K562 (cell line): ENCODE data around the gene CRK. TPM values are rescaled to one million over a fixed set of nuclear protein-coding genes. Genes with fewer than 3 reads are reported as not detected.
A peak's percentile ranks its signal among the peaks of the same experiment; 100 is the strongest.

Experiments used
- ATAC-seq: fragments of 200-7000 bp; cut with Tn5 transposase; 3 replicates; pipeline ENCODE4 v1.9.1; 2020; ENCODE audit warnings: moderate library complexity
- BruUV-seq: library from RNA; stranded (reverse); fragments of 400-500 nt; replicated peaks from 2 replicates; lab custom pipeline; 2021; lab: Mats Ljungman, UMichigan
- CTCF ChIA-PET: fragments of 300-600 bp; formaldehyde crosslinking; extraction: SDS; loops from one replicate; lab custom pipeline; 2021; ENCODE audit warnings: low intra/inter-chr PET ratio; lab: Yijun Ruan, JAX
- POLR2A ChIA-PET: fragments of 300-600, 350-650 bp; sonication (Branson Sonifier 250); formaldehyde crosslinking; extraction: SDS; loops from one replicate; lab custom pipeline; 2021; ENCODE audit warnings: antibody characterized with exemption, inconsistent platforms; lab: Yijun Ruan, JAX
- DNase-seq, 4 experiments: peaks; one replicate each; pipeline versions ENCODE4 v3.0.0 to v3.0.0-alpha.2; 2011 to 2018; ENCODE audit warnings: low spot score in 3 of 4, mixed read lengths in 3 of 4; ENCODE audit errors: extremely low read depth in 1 of 4
- FAIRE-seq: peaks from 2 replicates; lab custom pipeline; 2011; peaks lifted over from hg19 to GRCh38; lab: Jason Lieb, UNC
- H2AFZ ChIP-seq: 2 replicates; pipeline ENCODE4 v1.6.0; 2011; ENCODE audit warnings: low read depth, low read length, control low read depth, inconsistent platforms
- H3K27ac ChIP-seq: fragments of 200-600 bp; 3 replicates; pipeline ENCODE4 v1.8.0; 2011; ENCODE audit warnings: low read depth, mild to moderate bottlenecking, control low read depth, inconsistent platforms, low read length, moderate library complexity, mixed read lengths; ENCODE audit errors: extremely low read depth
- H3K27me3 ChIP-seq, 2 experiments: fragments of 300-600 bp in 1 of 2; 2 replicates in 1 of 2; 3 replicates in 1 of 2; pipeline versions ENCODE4 v1.6.0 to v1.8.0; 2011; ENCODE audit warnings: inconsistent platforms in 2 of 2, low read length in 2 of 2, mild to moderate bottlenecking in 1 of 2, mixed read lengths in 1 of 2, moderate library complexity in 1 of 2; ENCODE audit not compliant: control insufficient read depth in 2 of 2, insufficient read depth in 2 of 2
- H3K36me3 ChIP-seq: fragments of 300-600 bp; 3 replicates; pipeline ENCODE4 v1.8.0; 2011; ENCODE audit warnings: mild to moderate bottlenecking, low read length, inconsistent platforms; ENCODE audit not compliant: control insufficient read depth, insufficient read depth
- H3K4me1 ChIP-seq, 2 experiments: fragments of 200-600 bp in 1 of 2; replicated peaks in 1 of 2; 2 replicates in 1 of 2; 3 replicates in 1 of 2; pipeline versions ENCODE4 v1.5.1 to v1.8.0; 2011; ENCODE audit warnings: inconsistent platforms in 2 of 2, low read length in 2 of 2, mild to moderate bottlenecking in 1 of 2, mixed read lengths in 1 of 2, moderate library complexity in 1 of 2; ENCODE audit not compliant: control insufficient read depth in 2 of 2, insufficient read depth in 2 of 2
- H3K4me2 ChIP-seq: 2 replicates; pipeline ENCODE4 v1.6.1; 2011; ENCODE audit warnings: low read length, control low read depth, inconsistent platforms, mixed read lengths; ENCODE audit not compliant: insufficient read depth
- H3K4me3 ChIP-seq: fragments of 200-600 bp; sonication (generic), shearing (Covaris generic); 2 replicates; pipeline ENCODE4 v1.5.1; 2016; ENCODE audit warnings: control low read depth, inconsistent platforms
- H3K79me2 ChIP-seq: fragments of 200-600 bp; 3 replicates; pipeline ENCODE4 v1.8.0; 2011; ENCODE audit warnings: low read length, inconsistent platforms; ENCODE audit not compliant: control insufficient read depth, insufficient read depth
- H3K9ac ChIP-seq, 2 experiments: 2 replicates each; pipeline versions ENCODE4 v1.6.0 to v1.6.1; 2011; ENCODE audit warnings: low read depth in 2 of 2, low read length in 2 of 2, control low read depth in 1 of 2, inconsistent platforms in 1 of 2, mild to moderate bottlenecking in 1 of 2, mixed read lengths in 1 of 2; ENCODE audit not compliant: insufficient read depth in 1 of 2
- H3K9me1 ChIP-seq: one replicate; pipeline ENCODE4 v1.6.0; 2011; ENCODE audit warnings: inconsistent platforms, mild to moderate bottlenecking, low read length, moderate library complexity; ENCODE audit not compliant: control insufficient read depth, insufficient read depth
- H3K9me3 ChIP-seq: replicated peaks from 2 replicates; pipeline ENCODE4 v1.5.1; 2011; ENCODE audit warnings: low read depth, low read length, inconsistent platforms; ENCODE audit not compliant: control insufficient read depth, insufficient read depth
- H4K20me1 ChIP-seq: replicated peaks from 2 replicates; pipeline ENCODE4 v1.6.1; 2011; ENCODE audit warnings: low read length, inconsistent platforms, mixed read lengths; ENCODE audit not compliant: control insufficient read depth, insufficient read depth
- CBFA2T3 ChIP-seq: fragments of 450-650 bp; IDR thresholded peaks from 2 replicates; pipeline ENCODE4 v1.6.1; 2017
- HINFP ChIP-seq: fragments of 450-650 bp; conservative IDR thresholded peaks from 2 replicates; pipeline ENCODE4 v1.6.1; 2016; ENCODE audit warnings: missing genetic modification characterization, low read depth, mild to moderate bottlenecking, control low read depth, missing compliant biosample characterization
- KAT2B ChIP-seq: IDR thresholded peaks from one replicate; pipeline ENCODE4 v1.6.1; 2012; ENCODE audit warnings: low read depth, mild to moderate bottlenecking, control low read depth, inconsistent platforms, low read length, moderate library complexity
- POLR2G ChIP-seq: fragments of 200-400 bp; formaldehyde crosslinking; IDR thresholded peaks from 2 replicates; pipeline ENCODE4 v1.6.1; 2017; ENCODE audit warnings: low read depth, mild to moderate bottlenecking, antibody characterized with exemption, low read length, moderate library complexity
- TAF7 ChIP-seq: fragments of 450-650 bp; IDR thresholded peaks from 2 replicates; pipeline ENCODE4 v1.6.1; 2016; ENCODE audit warnings: missing genetic modification characterization, missing compliant biosample characterization
- TAF9B ChIP-seq: fragments of 450-650 bp; IDR thresholded peaks from 2 replicates; pipeline ENCODE4 v1.6.1; 2018; ENCODE audit warnings: mild to moderate bottlenecking; ENCODE audit not compliant: partially characterized antibody
- U2AF1 ChIP-seq: fragments of 200-400 bp; formaldehyde crosslinking; optimal IDR thresholded peaks from 2 replicates; pipeline ENCODE3; 2017; ENCODE audit warnings: mild to moderate bottlenecking, low read depth, low read length, moderate library complexity
- USF1 ChIP-seq: sonication (generic); formaldehyde crosslinking; IDR thresholded peaks from 2 replicates; pipeline ENCODE4 v1.9.0; 2022; ENCODE audit warnings: mild to moderate bottlenecking, missing genetic modification reagents
- ZBTB5 ChIP-seq: fragments of 450-650 bp; IDR thresholded peaks from 2 replicates; pipeline ENCODE4 v1.6.1; 2017; ENCODE audit warnings: antibody characterized with exemption
- ZNF133 ChIP-seq: fragments of 250-450 bp; sonication (Bioruptor Pico); IDR thresholded peaks from 2 replicates; pipeline ENCODE4 v1.4.0; 2020; ENCODE audit warnings: mild to moderate bottlenecking
- WGBS: fragments of 100-300 bp; shearing (Covaris generic); methylation state at CpG from one replicate; pipeline ENCODE4 v1.1.6; 2016; ENCODE audit warnings: low coverage, mixed read lengths; ENCODE audit not compliant: insufficient coverage; ENCODE audit errors: missing lambda C conversion rate; 5-methylcytosine and 5-hydroxymethylcytosine counted together
- in situ Hi-C: fragments of 300-500 bp; cut with MboI; formaldehyde crosslinking; loops from 4 replicates; pipeline ENCODE4 v1.15.0; 2018; ENCODE audit warnings: inconsistent platforms, mixed read lengths
- intact Hi-C: fragments of 100-400 bp; cut with micrococcal nuclease; formaldehyde crosslinking; loops from 2 replicates; pipeline ENCODE4 v1.14.2; 2022
- polyA plus RNA-seq, 8 experiments: library from polyadenylated mRNA; depleted of rRNA in 4 of 8; stranded (reverse) in 5 of 8; unstranded in 3 of 8; fragments of >200 nt; fragmentation: Nextera tagmentation in 2 of 8; fragmentation: Illumina TruSeq in 1 of 8; extraction: Ambion mirVana in 2 of 8; extraction: Trizol in 1 of 8; gene quantifications; 2 replicates each; pipeline versions ENCODE4 v1.2.1 to v1.2.3, GENCODE V29; 2011 to 2014; ENCODE audit warnings: inconsistent platforms in 1 of 8, missing spikeins in 1 of 8
- total RNA-seq, 7 experiments: library from RNA; depleted of rRNA in 6 of 7; stranded (reverse); fragments of >200 nt in 6 of 7; fragmentation: Illumina TruSeq in 2 of 7; extraction: Trizol in 2 of 7; gene quantifications; 2 replicates each; pipeline versions ENCODE4 v1.2.1 to v1.2.3, GENCODE V29; 2011 to 2021; ENCODE audit warnings: low replicate concordance in 1 of 7

CRK gene
- total and polyA plus RNA-seq, 9 of the 15 experiments (the other 6 are each of a cell fraction or from before 2014, with no cell fraction given), result 13.1 to 40.2 (median 26.1) TPM

GRCh38 chr17:1497831-1498230 is 41.8 kb upstream of the CRK start (continued):
- no peak for TF ChIP-seq USF1
- TF ChIP-seq CBFA2T3, result no peak
- no peak for TF ChIP-seq ZBTB5
- TF ChIP-seq HINFP, result no peak
- TF ChIP-seq ZNF133 (CRISPR knock-in tag), result no peak
- TF ChIP-seq KAT2B, result no peak
- no peak for TF ChIP-seq U2AF1

- POLR2A ChIA-PET, result no interaction called here
- WGBS, result 69% methylated on average over 10 of the region's 14 CpGs
Measured at GRCh38 chr17:1496869-1497268, 40.8 kb upstream of the CRK start.

More at GRCh38 chr17:1496869-1497268, 40.8 kb upstream of the CRK start:
- intact Hi-C loops, result no loop called here
- peaks cover 3 to 24% of the 10 kb centered on the region in 2 experiments; a peak in 4 of 5 replicates for H3K4me1 ChIP-seq
- ATAC-seq, result no peak
- H2AFZ ChIP-seq, result no peak overlapping the region
- H4K20me1 ChIP-seq, result no peaks in the 10 kb centered on the region
- H3K79me2 ChIP-seq, result no peaks in the 10 kb centered on the region
- H3K4me3 ChIP-seq, result no peak overlapping the region
- in situ Hi-C loops, result no loop called here
- TF ChIP-seq POLR2G, result 0 out of 2 replicates have a peak, but pooled peaks have one; percentile 8
- no peak for TF ChIP-seq TAF7 (tag)
- TF ChIP-seq TAF9B, result no peak
- TF ChIP-seq, all 486 proteins: peak for 1
- FAIRE-seq (no peak), DNase-seq (no peak)
- Histone ChIP-seq H3K27ac (no peak overlapping the region), H3K27me3 (no peaks in the 10 kb centered on the region), H3K9me1 (no peaks in the 10 kb centered on the region), H3K4me2 (no peak overlapping the region), H3K9ac (no peak overlapping the region), H3K9me3 (no peaks in the 10 kb centered on the region), H3K36me3 (no peaks in the 10 kb centered on the region)
- CTCF ChIA-PET, result no interaction called here
- BruUV-seq, result no TSS peak
